Endothelial cell of umbilical vein (primary cell): ENCODE results near the gene EIF3B. TPM values are rescaled to one million over a fixed set of nuclear protein-coding genes. Genes with fewer than 3 reads are reported as not detected.

ENCODE experiments used
- BruUV-seq: library from RNA; stranded (reverse); fragments of 400-500 nt; replicated peaks from 2 replicates; lab custom pipeline; 2021; lab: Mats Ljungman, UMichigan
- CTCF ChIA-PET: fragments of 300-600, 350-600 bp; sonication (Branson Sonifier 250); formaldehyde crosslinking; loops from one replicate; lab custom pipeline; 2021; ENCODE audit warnings: antibody characterized with exemption, inconsistent platforms; lab: Charles Lee
- POLR2A ChIA-PET: fragments of 300-600, 350-600 bp; sonication (Branson Sonifier 250); formaldehyde crosslinking; loops from one replicate; lab custom pipeline; 2021; ENCODE audit warnings: antibody characterized with exemption, inconsistent platforms; lab: Charles Lee
- DNase-seq: peaks from one replicate; pipeline ENCODE4 v3.0.0-alpha.2; 2011; ENCODE audit warnings: low read depth, low spot score
- FAIRE-seq: peaks from 2 replicates; lab custom pipeline; 2011; peaks lifted over from hg19 to GRCh38; lab: Jason Lieb, UNC
- H2AFZ ChIP-seq: 2 replicates; pipeline ENCODE4 v1.6.0; 2012; ENCODE audit warnings: low read depth, low read length, control low read depth, inconsistent platforms
- H3K27ac ChIP-seq: 2 replicates; pipeline ENCODE4 v1.5.1; 2011; ENCODE audit warnings: low read depth, mild to moderate bottlenecking, control low read depth, low read length, moderate library complexity; ENCODE audit not compliant: insufficient read depth
- H3K27me3 ChIP-seq, 2 experiments: 2 replicates each; pipeline versions ENCODE4 v1.6.0 to v1.6.1; 2011; ENCODE audit warnings: low read length in 2 of 2, mixed read lengths in 1 of 2; ENCODE audit not compliant: control insufficient read depth in 2 of 2, insufficient read depth in 2 of 2
- H3K36me3 ChIP-seq, 2 experiments: 2 replicates in 1 of 2; 3 replicates in 1 of 2; pipeline ENCODE4 v1.5.1; 2011; ENCODE audit warnings: low read length in 2 of 2, mild to moderate bottlenecking in 1 of 2, moderate library complexity in 1 of 2; ENCODE audit not compliant: control insufficient read depth in 2 of 2, insufficient read depth in 2 of 2; ENCODE audit errors: extremely low read depth in 1 of 2
- H3K4me1 ChIP-seq: 3 replicates; pipeline ENCODE4 v1.5.1; 2011; ENCODE audit warnings: mild to moderate bottlenecking, low read length; ENCODE audit not compliant: control insufficient read depth, insufficient read depth; ENCODE audit errors: extremely low read depth
- H3K4me2 ChIP-seq: 2 replicates; pipeline ENCODE4 v1.6.1; 2011; ENCODE audit warnings: low read length, control low read depth, mixed read lengths; ENCODE audit not compliant: insufficient read depth
- H3K4me3 ChIP-seq, 3 experiments: fragments of 200-600 bp in 1 of 3; sonication (generic), shearing (Covaris generic) in 1 of 3; replicated peaks in 1 of 3; 2 replicates each; pipeline ENCODE4 v1.5.1; 2011 to 2016; ENCODE audit warnings: control low read depth in 3 of 3, low read length in 3 of 3, mild to moderate bottlenecking in 2 of 3, inconsistent platforms in 1 of 3, low read depth in 1 of 3, moderate library complexity in 1 of 3; ENCODE audit not compliant: insufficient read depth in 1 of 3
- H3K79me2 ChIP-seq: 2 replicates; pipeline ENCODE4 v1.6.0; 2012; ENCODE audit warnings: low read length, inconsistent platforms; ENCODE audit not compliant: control insufficient read depth, insufficient read depth
- H3K9ac ChIP-seq: replicated peaks from 2 replicates; pipeline ENCODE3; 2011; ENCODE audit warnings: low read length, control low read depth; ENCODE audit not compliant: insufficient read depth; ENCODE audit errors: extremely low read depth
- H3K9me1 ChIP-seq: replicated peaks from 3 replicates; pipeline ENCODE4 v1.6.0; 2011; ENCODE audit warnings: mild to moderate bottlenecking, low read length; ENCODE audit not compliant: control insufficient read depth, insufficient read depth; ENCODE audit errors: extremely low read depth
- H3K9me3 ChIP-seq: replicated peaks from 2 replicates; pipeline ENCODE4 v1.5.1; 2012; ENCODE audit warnings: low read length, inconsistent platforms; ENCODE audit not compliant: control insufficient read depth, insufficient read depth
- H4K20me1 ChIP-seq: replicated peaks from 2 replicates; pipeline ENCODE3; 2011; ENCODE audit warnings: mild to moderate bottlenecking, low read length; ENCODE audit not compliant: control insufficient read depth, insufficient read depth; ENCODE audit errors: extremely low read depth
- CTCF ChIP-seq, 2 donors: IDR thresholded peaks; 1 replicate in 1 of 2; 2 replicates in 1 of 2; pipeline ENCODE4 v1.5.1; 2011; ENCODE audit warnings: low read length in 2 of 2, mild to moderate bottlenecking in 2 of 2, moderate library complexity in 2 of 2, control low read depth in 1 of 2, inconsistent platforms in 1 of 2, low read depth in 1 of 2; ENCODE audit not compliant: insufficient read depth in 1 of 2; ENCODE audit errors: extremely low read depth in 1 of 2
- EZH2 ChIP-seq: IDR thresholded peaks from 2 replicates; pipeline ENCODE4 v1.6.1; 2012; ENCODE audit warnings: borderline replicate concordance, low read depth, mild to moderate bottlenecking, moderate library complexity, low read length, inconsistent platforms; ENCODE audit not compliant: severe bottlenecking
- FOS ChIP-seq: IDR thresholded peaks from 2 replicates; pipeline ENCODE4 v1.6.1; 2011; ENCODE audit warnings: mild to moderate bottlenecking, low read length, moderate library complexity, borderline replicate concordance; ENCODE audit not compliant: insufficient read depth
- GATA2 ChIP-seq: IDR thresholded peaks from 2 replicates; pipeline ENCODE4 v1.7.0; 2011; ENCODE audit warnings: low read depth, mild to moderate bottlenecking, moderate library complexity, mixed read lengths, low read length; ENCODE audit not compliant: insufficient read length, insufficient read depth
- JUN ChIP-seq: IDR thresholded peaks from 2 replicates; pipeline ENCODE4 v1.6.1; 2011; ENCODE audit warnings: borderline replicate concordance, low read depth; ENCODE audit not compliant: insufficient read length, insufficient read depth
- POLR2A ChIP-seq: IDR thresholded peaks from 2 replicates; pipeline ENCODE4 v1.6.1; 2012; ENCODE audit warnings: low read depth, mild to moderate bottlenecking, control low read depth, low read length
- POLR2AphosphoS5 ChIP-seq: IDR thresholded peaks from 2 replicates; pipeline ENCODE4 v1.6.1; 2012; ENCODE audit warnings: low read depth, mild to moderate bottlenecking, control low read depth, low read length, moderate library complexity; ENCODE audit not compliant: insufficient read depth
- dilution Hi-C: fragments of 300-500 bp; cut with MboI; formaldehyde crosslinking; loops from one replicate; pipeline ENCODE4 v1.15.0; 2019; ENCODE audit warnings: low sequenced_read_pairs; ENCODE audit not compliant: extremely low pct_ligation_motif_present
- intact Hi-C: fragments of 100-400 bp; cut with micrococcal nuclease; formaldehyde crosslinking; loops from one replicate; pipeline ENCODE4 v1.10.0; 2022
- polyA plus RNA-seq, 4 experiments: library from polyadenylated mRNA; depleted of rRNA in 3 of 4; stranded (reverse) in 3 of 4; unstranded in 1 of 4; fragments of >200 nt; gene quantifications; 2 replicates each; pipeline versions ENCODE4 v1.2.1 to v1.2.3, GENCODE V29; 2011 to 2012; ENCODE audit warnings: missing spikeins in 1 of 4
- total RNA-seq: library from RNA; stranded (reverse); gene quantifications from 2 replicates; pipeline ENCODE4 v1.2.3, GENCODE V29; 2021

EIF3B gene
- total and polyA plus RNA-seq, 2 donors (not counting 3 experiments of a cell fraction or from before 2014, with no cell fraction given): 104 to 207 TPM

GRCh38 chr7:2399848-2400587 lies 45.4 kb downstream of the EIF3B start:
- peaks cover 2% of the 10 kb centered on the region for H3K79me2 ChIP-seq
- peak; percentile 97 for FAIRE-seq
- dilution Hi-C loops: no loop called here
- H3K4me2 ChIP-seq: peak overlapping the region; percentile 83
- H2AFZ ChIP-seq: peak overlapping the region; percentile 66
- H3K4me1 ChIP-seq: peaks cover 24% of the 10 kb centered on the region
- H3K4me3 ChIP-seq: peak overlapping the region in 1 of 3 experiments; percentile 20
- BruUV-seq: no TSS peak
- ChIA-PET POLR2A (interaction anchor here (1.2 kb wide), 1 partner anchor 16 kb away, joined by 3 read pairs; no protein-coding TSS in a partner anchor), CTCF (interaction anchor here (1.0 to 1.9 kb wide), 7 partner anchors 12 to 70 kb away, joined by 3 to 11 read pairs (median 5); no protein-coding TSS in a partner anchor)
- H3K27me3 ChIP-seq: no peaks in the 10 kb centered on the region
- no peaks in the 10 kb centered on the region for H3K36me3 ChIP-seq
- H3K27ac ChIP-seq: peak overlapping the region; percentile 88
- peak overlapping the region; percentile 84 for H3K9ac ChIP-seq
- TF ChIP-seq JUN (no peak), POLR2A (no peak), EZH2 (no peak), CTCF (IDR thresholded peaks at IDR 0.05; ENCODE audit: extremely low read depth in 1 of 2, insufficient read depth in 1 of 2, low read depth in 1 of 2, low read length in 2 of 2) (no peak), POLR2AphosphoS5 (peak; percentile 64), GATA2 (peak; percentile 81), FOS (peak; percentile 34)
- no peaks in the 10 kb centered on the region for H4K20me1 ChIP-seq
- intact Hi-C loops: loop anchor here (10.0 kb wide), 1 partner anchor 125 kb away; no protein-coding TSS in a partner anchor
- H3K9me3 ChIP-seq: no peaks in the 10 kb centered on the region
- H3K9me1 ChIP-seq: no peaks in the 10 kb centered on the region
- peak; percentile 96 for DNase-seq
